A549 (cell line): ENCODE results near the gene STOX2.

Source experiments
- BHLHE40 ChIP-seq: IDR thresholded peaks from 2 replicates; pipeline ENCODE4 v1.6.1; 2012; ENCODE audit warnings: low read depth, low read length, inconsistent platforms
- CBX8 ChIP-seq: fragments of 200-600 bp; sonication (generic); IDR thresholded peaks from 2 replicates; pipeline ENCODE4 v1.6.1; 2016
- CTCF ChIP-seq: fragments of >200 bp; sonication (Bioruptor Twin); formaldehyde crosslinking; IDR thresholded peaks from 3 replicates; pipeline ENCODE4 v1.5.1; 2016
- EHF ChIP-seq: fragments of 250-450 bp; sonication (Bioruptor Pico); IDR thresholded peaks from 2 replicates; pipeline ENCODE4 v1.5.0; 2020; ENCODE audit warnings: mild to moderate bottlenecking
- EP300 ChIP-seq, 2 experiments: fragments of >200 bp; sonication (Bioruptor Twin); formaldehyde crosslinking; IDR thresholded peaks; 2 replicates in 1 of 2; 3 replicates in 1 of 2; pipeline ENCODE4 v1.6.1; 2016 to 2017
- HOXA7 ChIP-seq: fragments of 250-450 bp; sonication (Bioruptor Pico); IDR thresholded peaks from 2 replicates; pipeline ENCODE4 v1.5.0; 2020; ENCODE audit warnings: mild to moderate bottlenecking, moderate library complexity
- KDM5A ChIP-seq: fragments of 200-600 bp; sonication (generic); IDR thresholded peaks from 2 replicates; pipeline ENCODE4 v1.6.1; 2016; ENCODE audit warnings: antibody characterized with exemption, mild to moderate bottlenecking
- POLR2A ChIP-seq: IDR thresholded peaks from 2 replicates; pipeline ENCODE4 v1.6.1; 2012; ENCODE audit warnings: mild to moderate bottlenecking, low read length
- RAD21 ChIP-seq, 2 experiments: fragments of >200 bp in 1 of 2; sonication (Bioruptor Twin) in 1 of 2; formaldehyde crosslinking in 1 of 2; IDR thresholded peaks in 1 of 2; conservative IDR thresholded peaks in 1 of 2; 2 replicates in 1 of 2; 3 replicates in 1 of 2; pipeline ENCODE4 v1.6.1; 2012 to 2018; ENCODE audit warnings: inconsistent platforms in 1 of 2
- USF2 ChIP-seq: fragments of 450-650 bp; IDR thresholded peaks from 2 replicates; pipeline ENCODE4 v1.6.1; 2014; ENCODE audit warnings: antibody characterized with exemption
- ZFP36 ChIP-seq: fragments of 450-650 bp; IDR thresholded peaks from 2 replicates; pipeline ENCODE4 v1.6.1; 2014; ENCODE audit warnings: borderline replicate concordance; ENCODE audit not compliant: partially characterized antibody
- TF ChIP-seq, protein P1 (sequence below): fragments of 200-600 bp; sonication (generic); IDR thresholded peaks from 2 replicates; pipeline ENCODE4 v1.6.1; 2016; ENCODE audit warnings: antibody characterized with exemption, mild to moderate bottlenecking, moderate library complexity

DNA sequence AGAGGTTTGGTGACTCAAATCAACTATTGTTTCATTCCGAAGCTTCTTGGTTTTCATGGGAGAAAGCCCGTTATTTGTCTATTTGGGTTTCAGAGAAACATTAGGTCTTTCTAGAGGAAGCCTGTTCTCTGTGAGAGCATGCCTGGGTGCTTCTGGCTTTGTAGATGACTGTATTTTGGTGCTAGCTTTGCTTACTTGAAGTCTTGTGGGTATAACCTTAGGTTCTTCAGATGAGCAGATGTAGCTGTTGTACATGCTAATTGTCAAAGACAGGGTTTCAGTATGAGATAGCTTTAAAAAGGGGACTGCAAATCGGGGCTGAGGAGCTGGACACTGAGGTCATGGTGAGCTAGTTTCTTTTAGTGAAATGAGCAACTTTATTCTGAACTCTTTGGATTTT is 7.9 kb upstream of the STOX2 start:
- TF ChIP-seq KDM5A, result no peak
- no peak for TF ChIP-seq CTCF
- TF ChIP-seq HOXA7 (CRISPR knock-in tag), result no peak
- no peak for TF ChIP-seq BHLHE40
- no peak for TF ChIP-seq POLR2A
- TF ChIP-seq CBX8, result no peak
- TF ChIP-seq EP300 (IDR thresholded peaks at IDR 0.05), result no peak
- no peak for TF ChIP-seq ZFP36
- TF ChIP-seq, protein P1, sequence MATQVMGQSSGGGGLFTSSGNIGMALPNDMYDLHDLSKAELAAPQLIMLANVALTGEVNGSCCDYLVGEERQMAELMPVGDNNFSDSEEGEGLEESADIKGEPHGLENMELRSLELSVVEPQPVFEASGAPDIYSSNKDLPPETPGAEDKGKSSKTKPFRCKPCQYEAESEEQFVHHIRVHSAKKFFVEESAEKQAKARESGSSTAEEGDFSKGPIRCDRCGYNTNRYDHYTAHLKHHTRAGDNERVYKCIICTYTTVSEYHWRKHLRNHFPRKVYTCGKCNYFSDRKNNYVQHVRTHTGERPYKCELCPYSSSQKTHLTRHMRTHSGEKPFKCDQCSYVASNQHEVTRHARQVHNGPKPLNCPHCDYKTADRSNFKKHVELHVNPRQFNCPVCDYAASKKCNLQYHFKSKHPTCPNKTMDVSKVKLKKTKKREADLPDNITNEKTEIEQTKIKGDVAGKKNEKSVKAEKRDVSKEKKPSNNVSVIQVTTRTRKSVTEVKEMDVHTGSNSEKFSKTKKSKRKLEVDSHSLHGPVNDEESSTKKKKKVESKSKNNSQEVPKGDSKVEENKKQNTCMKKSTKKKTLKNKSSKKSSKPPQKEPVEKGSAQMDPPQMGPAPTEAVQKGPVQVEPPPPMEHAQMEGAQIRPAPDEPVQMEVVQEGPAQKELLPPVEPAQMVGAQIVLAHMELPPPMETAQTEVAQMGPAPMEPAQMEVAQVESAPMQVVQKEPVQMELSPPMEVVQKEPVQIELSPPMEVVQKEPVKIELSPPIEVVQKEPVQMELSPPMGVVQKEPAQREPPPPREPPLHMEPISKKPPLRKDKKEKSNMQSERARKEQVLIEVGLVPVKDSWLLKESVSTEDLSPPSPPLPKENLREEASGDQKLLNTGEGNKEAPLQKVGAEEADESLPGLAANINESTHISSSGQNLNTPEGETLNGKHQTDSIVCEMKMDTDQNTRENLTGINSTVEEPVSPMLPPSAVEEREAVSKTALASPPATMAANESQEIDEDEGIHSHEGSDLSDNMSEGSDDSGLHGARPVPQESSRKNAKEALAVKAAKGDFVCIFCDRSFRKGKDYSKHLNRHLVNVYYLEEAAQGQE, result no peak
- no peak for TF ChIP-seq RAD21 (conservative IDR thresholded peaks at IDR 0.05 in 1 of 2, IDR thresholded peaks at IDR 0.05 in 1 of 2)
- TF ChIP-seq EHF (CRISPR knock-in tag), result no peak
- TF ChIP-seq USF2, result no peak
